SH-SY5Y (cell line): ENCODE data around the gene NBDY.

Experiments
- GATA2 ChIP-seq: IDR thresholded peaks from 2 replicates; pipeline ENCODE4 v1.6.1; 2011; ENCODE audit warnings: mild to moderate bottlenecking, low read depth, low read length
- GATA3 ChIP-seq: IDR thresholded peaks from 2 replicates; pipeline ENCODE4 v1.6.1; 2011; ENCODE audit warnings: low read depth, mild to moderate bottlenecking, low read length, moderate library complexity

NBDY gene

DNA sequence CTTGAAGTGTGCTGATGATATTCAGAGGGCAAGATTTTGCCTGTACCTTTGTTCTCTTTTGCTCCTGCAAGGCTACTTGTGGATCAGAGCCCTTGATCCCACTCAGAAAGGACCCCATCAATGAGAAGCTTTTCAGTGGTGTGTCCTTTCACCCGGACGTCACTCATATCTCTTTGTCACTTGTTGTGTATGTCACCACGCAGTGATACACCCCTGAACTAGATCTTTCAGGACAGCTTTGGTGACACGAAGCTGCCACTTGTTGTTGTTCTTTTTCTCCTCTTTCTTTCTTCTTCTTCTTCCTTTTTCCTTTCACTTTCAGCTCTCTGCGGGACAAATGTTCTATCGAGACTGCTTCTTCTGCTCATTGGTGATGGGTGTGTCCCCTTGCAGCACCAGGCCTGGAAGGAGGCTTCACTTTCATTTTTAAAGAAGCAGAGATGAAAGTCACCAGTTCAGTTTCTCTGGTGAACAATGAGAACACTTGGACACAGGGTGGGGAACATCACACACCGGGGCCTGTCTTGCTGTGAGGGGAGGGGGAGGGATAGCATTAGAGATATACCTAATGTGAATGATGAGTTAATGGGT is 83.6 kb downstream of the NBDY start:
- no peak for TF ChIP-seq GATA2
- no peak for TF ChIP-seq GATA3

DNA sequence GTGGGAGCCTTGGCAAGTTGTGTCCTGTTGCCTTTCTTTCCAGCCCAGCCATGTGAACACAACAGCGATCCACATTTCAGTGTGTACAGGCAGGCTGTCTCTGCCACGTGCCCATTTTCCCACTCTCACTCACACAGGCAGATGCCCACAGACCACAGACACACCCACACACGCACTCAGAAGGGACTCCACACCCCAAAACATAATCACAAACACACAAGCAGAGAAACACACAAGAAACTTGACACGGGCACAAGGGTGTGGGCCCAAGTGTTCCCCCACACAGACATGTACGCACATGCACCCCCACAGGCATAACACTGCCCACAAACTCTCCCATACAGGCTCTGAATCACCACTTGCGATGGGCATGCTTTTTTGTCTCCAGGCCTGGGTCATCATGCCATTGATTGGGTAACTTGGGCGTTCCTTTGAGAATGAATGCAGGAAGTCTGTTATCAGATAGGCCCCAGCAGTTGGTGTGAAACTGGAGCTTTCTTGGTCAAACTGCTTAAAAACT is 84.3 kb downstream of the NBDY start:
- no peak for TF ChIP-seq GATA3
- TF ChIP-seq GATA2 = no peak

DNA sequence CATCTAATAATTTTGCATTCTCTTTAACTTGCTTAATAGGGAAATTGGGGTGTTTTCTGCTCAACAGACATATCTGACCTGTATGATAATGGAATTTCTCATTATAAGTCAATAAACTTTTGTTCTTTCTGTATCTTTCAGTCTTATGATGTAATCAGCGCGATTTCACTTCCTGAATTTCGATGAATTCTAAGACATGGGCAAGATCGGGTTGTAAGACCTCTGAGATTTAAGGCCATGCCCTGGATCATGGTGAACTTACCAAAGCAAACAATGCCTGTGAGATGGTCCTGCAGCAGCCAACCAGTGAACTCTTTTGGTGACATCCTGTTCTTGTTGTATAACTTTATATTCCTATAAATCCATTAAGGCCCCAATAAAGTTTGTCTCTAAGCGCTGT is 88.1 kb downstream of the NBDY start:
- TF ChIP-seq GATA3 (no peak), GATA2 (no peak)

DNA sequence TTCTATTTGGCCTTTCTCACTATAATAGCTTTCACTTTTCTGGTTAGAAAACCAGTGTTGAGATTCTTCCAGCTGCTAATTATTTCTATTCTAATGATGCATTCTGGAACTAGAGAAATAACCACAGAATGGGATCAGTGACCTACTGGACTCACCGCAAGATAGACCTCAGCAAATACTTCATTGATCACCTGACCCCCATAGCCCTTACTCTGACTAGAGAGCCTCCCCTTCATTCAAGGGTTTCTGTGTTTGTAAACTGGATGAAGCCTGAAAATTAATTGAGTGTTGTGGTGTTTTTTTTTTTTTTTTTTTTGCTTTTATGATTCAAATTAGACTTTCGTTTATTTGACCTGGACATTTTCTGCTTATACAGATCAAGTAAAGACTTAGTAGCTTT is 97.0 kb downstream of the NBDY start:
- TF ChIP-seq GATA3 (no peak), GATA2 (no peak)

DNA sequence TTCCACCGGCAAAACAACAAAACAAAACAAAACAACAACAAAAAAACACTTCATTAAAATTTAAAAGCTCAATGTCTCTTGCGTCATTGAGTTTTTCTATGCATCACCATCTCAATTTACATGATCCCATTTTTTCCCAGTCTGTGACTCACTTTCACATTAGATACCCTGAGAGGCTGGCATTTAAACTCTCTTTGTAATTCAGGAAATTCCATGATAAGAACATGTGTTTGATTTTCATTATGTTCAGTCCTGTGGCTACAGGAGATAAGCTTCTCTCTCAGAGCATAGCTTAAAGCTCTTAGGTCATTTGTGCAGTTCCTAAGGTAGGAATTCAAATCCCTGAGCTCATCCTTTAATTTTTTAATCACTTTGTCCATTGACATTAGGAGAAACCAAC is 104.6 kb downstream of the NBDY start:
- TF ChIP-seq GATA2 (no peak), GATA3 (no peak)

DNA sequence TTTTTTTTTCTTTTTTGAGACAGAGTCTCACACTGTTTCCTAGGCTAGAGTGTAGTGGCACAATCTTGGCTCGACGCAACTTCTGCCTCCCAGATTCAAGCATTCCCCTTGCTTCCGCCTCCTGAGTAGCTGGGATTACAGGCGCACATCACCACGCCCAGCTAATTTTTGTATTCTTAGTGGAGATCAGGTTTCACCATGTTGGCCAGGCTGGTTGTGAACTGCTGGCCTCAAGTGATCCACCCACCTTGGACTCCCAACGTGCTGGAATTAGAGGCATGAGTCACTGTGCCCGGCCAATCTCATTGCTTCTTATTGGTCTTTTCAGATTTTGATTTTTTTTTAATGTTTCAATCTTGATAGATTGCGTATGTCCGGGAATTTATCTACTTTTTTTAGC is 124.4 kb downstream of the NBDY start:
- TF ChIP-seq GATA2 (no peak), GATA3 (no peak)

DNA sequence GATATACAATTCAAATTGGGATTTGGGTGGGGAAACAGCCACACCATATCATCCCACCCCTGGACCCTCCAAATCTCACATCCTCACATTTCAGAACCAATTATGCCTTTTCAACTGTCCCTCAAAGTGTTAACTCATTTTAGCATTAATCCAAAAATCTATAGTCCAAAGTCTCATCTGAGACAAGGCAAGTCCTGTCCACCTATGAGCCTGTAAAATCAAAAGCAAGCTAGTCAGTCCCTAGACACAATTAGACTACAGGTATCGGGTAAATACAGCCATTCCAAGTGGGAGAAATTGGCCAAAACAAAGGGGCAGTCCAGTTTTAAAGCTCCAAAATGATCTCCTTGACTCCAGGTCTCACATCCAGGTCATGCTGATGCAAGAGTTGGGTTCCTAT is 128.0 kb downstream of the NBDY start:
- no peak for TF ChIP-seq GATA3
- no peak for TF ChIP-seq GATA2

DNA sequence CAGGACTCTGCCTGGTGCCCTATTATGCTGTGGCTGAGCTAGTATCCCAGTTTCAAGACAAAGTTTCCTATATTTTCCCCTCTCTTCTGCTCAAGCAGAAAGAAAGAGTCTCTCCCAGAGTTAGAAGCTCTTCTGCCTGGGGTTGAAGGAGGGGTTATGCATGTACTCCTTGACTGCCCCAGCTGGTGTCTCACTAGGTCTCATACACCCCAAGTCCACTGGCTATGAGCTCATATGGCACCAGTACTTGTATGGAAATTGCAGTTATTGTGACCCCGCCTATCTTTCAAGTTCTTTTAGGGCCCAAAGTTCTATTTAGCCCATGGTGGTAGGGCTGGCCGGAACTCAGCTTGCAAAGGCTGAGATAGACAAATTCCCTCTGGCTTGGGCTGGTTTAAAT is 131.8 kb downstream of the NBDY start:
- TF ChIP-seq GATA3 (no peak), GATA2 (no peak)
